OCI-M2 (cell line): ENCODE data around the gene CNPY1.

ENCODE experiments used
- DNase-seq: peaks from one replicate; lab custom pipeline; 2025; ENCODE audit not compliant: unreplicated experiment; lab: John Stamatoyannopoulos, UW

Gene CNPY1

GRCh38 chr7:155469311-155470185 lies 76.8 kb downstream of the CNPY1 start:
- no peak for DNase-seq

DNA sequence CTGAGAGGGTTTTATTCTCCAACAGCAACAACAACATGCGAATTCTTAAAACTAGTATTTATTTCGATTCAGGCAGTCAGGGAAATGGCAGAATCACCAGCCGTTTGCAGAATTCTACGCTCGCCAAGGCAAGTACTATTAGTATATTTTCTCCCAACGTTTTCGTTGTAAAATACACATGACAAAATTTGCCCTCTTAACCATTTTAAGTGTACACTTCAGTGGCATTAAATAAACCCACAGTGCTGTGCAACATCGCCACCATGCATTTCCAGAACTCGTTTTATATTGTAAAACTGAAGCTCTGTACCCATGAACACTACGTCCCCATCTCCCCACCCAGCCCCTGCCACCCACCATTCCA lies 77.6 kb downstream of the CNPY1 start:
- DNase-seq, result no peak

- no peak for DNase-seq
Measured at GRCh38 chr7:155467846-155468784, 78.2 kb downstream of the CNPY1 start.

DNA sequence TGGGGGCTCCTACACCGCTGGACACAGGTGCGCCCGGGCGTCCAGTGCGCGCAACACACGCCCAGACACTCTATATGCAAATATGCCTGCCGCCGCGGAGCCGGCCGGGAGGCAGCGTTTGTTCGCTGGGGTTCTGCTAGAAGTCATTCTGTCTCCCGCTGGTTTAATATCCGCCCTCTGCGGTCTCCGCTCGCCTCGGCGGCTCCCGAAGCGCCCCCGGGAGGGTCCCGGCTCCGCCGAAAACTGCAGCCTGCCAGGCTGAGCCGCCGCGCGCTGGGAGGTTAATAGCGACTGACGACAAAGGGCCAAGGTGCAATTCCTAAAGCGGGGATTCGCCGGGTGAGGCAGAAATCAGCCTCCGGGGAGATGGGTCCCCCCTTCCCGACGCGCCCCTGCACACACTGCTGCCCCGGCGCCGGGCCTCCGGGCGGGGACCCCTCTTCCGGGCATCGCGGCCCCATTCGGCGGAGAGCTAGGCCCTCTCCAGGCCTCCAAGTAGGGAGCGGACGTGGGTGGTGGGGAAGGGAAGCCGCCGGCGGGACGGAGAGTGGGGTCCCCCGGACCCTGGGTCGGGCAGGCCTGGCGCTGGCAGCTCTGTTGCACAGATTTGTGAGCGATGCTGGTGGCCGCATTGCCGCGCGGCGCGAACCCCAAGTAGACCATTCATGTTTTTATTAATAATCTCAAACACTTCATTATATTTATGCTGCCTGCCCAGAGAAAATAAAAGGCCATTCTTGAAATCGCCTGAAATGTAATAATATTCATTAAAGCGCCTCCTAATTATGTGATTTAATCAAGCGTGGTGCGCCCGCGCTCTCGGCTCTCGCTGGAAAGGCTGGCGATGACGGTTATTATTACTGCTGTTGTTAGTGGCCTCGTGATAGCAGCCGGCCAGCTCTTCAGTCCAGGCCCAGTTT lies 79.3 kb downstream of the CNPY1 start:
- no peak for DNase-seq

DNA sequence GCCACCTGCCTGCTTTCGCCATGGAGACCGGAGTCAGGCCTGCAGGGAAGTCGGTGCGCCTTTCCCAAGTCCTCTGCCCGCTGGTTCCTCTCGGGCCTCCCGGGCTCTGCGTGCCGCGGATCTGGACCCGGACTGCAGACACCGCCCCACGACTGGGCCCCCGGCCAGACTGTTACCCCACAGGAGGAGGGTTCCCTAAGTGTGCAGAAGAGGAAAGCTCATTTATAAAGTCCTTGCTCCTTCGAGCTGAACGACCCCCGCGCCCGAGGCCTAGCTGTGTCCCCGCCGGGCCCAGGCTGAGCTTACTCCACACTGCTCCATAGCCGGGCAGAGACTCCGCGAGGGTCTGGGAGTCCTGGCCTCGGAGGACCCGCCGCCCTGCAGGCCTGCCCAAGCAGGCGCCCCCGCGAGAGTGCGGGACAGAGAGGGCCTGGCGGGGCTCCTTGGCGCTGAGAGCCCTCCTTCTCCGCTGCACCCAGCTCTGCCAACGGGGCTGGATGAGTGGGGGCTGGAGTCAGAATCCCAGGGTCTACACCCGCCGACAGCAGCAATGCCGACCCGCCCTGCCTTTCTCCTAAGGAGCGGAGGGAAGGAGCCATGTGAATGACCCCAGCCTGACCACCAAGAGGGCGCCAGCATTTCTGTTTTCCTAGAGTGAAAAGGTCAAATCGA lies 80.1 kb downstream of the CNPY1 start:
- no peak for DNase-seq

GRCh38 chr7:155465761-155466141 lies 80.6 kb downstream of the CNPY1 start:
- no peak for DNase-seq

DNA sequence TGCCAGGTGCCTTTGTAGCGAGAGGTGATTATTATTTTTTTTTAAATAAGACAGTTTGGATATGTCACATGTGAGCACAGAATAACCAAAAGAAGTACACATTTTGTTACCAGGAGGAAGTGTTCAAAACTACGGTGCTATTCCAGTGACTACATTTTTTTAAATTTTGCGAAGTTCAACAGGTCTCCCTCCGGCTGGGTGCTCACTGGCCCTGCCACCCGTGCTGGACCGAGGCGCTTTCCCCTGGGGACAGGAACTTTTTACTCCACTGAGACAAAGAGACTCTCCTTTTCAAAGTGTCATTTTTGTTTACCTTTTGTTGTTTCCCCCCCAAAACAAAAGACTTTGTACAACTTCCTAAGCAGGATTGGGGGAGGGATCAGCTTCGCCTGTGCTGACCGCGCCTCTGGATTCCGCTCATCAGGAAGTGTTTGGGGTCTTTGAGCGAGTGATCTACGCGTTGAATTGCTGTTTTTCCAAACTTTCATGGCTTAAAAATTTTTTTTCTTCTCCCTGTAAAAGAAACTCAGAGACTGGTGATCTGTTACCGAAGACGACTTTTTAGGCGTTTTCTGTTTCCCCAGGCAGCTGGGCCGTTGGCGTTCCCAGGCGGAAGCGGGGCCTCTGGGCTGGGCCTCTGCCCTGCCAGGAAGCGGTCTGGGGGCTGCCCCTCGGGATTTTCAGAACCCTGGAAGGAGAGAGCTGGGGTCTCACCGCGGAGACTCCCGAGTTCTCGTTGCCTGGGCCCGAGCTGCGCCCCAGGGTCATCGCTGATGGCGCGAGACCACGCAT lies 81.2 kb downstream of the CNPY1 start:
- DNase-seq, result no peak

- no peak for DNase-seq
Measured at GRCh38 chr7:155464183-155464582, 82.2 kb downstream of the CNPY1 start.

GRCh38 chr7:155463114-155463811 lies 83.1 kb downstream of the CNPY1 start:
- DNase-seq, result no peak

- DNase-seq, result no peak
Measured at GRCh38 chr7:155462163-155462735, 84.1 kb downstream of the CNPY1 start.

- DNase-seq, result no peak
Measured at GRCh38 chr7:155461631-155462030, 84.7 kb downstream of the CNPY1 start.

- no peak for DNase-seq
Measured at GRCh38 chr7:155460926-155461613, 85.3 kb downstream of the CNPY1 start.

DNA sequence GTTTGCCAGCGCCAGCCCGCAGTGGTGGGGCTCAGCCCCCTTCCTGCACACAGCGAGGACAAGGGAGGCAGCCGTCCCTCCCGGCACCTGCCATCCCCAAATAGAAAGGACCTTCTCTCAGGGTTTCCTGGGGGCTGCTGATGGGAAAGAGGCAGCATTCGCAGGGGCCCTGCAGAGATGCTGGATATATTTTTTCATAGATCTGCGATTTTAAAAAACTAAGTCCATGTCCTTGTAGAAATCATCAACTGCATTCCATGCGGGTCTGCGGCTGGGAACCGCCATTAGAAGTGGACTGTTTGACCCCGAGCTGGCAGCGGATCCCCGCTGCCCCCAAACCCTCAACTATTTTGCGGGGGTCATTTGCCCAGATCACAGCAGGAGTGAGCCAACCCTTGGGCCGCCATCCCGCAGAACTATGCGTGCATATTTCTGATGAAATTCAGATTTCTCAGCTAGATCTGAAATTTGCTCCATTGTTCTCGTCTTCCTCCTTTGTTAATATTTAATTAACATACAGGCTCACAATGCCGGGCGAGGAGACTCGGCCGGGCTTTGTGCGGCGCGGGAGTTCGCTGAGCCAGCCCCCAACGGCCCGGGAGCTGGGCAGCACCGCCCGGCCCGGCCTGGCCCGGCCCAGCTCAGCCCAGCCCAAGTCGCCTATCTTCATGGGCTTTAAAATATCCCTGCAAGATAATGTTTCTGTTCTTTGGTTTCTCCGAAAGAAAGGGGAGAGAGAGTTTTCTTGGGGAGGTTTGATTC lies 86.5 kb downstream of the CNPY1 start:
- DNase-seq, result no peak

DNA sequence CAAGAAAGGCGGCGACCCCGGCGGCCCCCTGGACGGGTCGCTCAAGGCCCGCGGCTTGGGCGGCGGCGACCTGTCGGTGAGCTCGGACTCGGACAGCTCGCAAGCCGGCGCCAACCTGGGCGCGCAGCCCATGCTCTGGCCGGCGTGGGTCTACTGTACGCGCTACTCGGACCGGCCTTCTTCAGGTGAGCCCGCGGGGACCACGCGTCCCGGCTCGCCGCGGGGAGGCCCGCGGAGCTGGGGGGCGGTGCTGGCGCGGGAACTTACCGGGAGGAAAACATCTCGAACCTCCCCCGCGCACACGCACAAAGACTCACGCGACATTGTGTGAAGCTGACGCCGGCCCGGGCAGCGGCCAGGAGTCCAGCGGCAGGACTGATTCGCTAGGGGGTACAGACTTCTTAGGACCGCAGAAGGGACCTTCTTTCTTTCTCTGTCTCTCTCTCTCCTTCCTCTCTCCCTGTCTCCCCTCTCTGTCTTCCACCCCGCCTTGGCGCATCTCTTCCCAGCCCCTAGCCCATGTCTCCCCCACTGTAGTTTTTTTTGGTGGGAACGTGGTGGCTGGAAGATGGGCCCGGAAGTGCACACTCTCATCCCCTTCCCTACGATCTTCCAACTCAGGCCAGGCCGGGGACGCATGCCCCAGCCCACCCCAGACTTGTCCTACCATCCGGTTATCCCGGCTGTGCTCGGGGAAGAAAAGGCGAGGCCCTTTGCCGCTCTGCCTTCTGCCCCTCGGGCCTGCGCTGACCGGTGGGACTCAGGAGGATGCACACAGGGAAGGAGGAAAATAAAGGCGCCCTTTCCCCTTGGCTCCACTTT lies 87.3 kb downstream of the CNPY1 start:
- DNase-seq, result no peak

GRCh38 chr7:155458111-155458877 lies 88.1 kb downstream of the CNPY1 start, which contains the start of gene EN2:
Gene EN2, plus strand, starts transcription at chr7:155458129. Its CDS starts 249 bp downstream, at chr7:155458378.
- no peak for DNase-seq
